Measurements from ENCODE around the gene DNAH14. TPM values are rescaled to one million over a fixed set of nuclear protein-coding genes. Genes with fewer than 3 reads are reported as not detected.

Gene DNAH14
- total RNA-seq, 1 experiment from 2014 or later, result 39.7 TPM

GRCh38 chr1:225319871-225320270, 390.4 kb downstream of the DNAH14 start:
- Histone ChIP-seq H3K18ac (ENCODE audit: insufficient read length, low read depth, low read length) (no peak overlapping the region), H3K27ac (ENCODE audit: insufficient read length, low read depth, low read length) (no peak overlapping the region), H3K79me1 (ENCODE audit: insufficient read depth, low read depth, low read length, poor library complexity, severe bottlenecking) (no peaks in the 10 kb centered on the region), H2BK20ac (ENCODE audit: low read depth, low read length, poor library complexity, severe bottlenecking) (no peak overlapping the region), H2BK120ac (ENCODE audit: low read depth, low read length, poor library complexity, severe bottlenecking) (no peak overlapping the region), H2BK5ac (ENCODE audit: insufficient read length, low read length) (no peak overlapping the region), H2AFZ (ENCODE audit: low read length) (no peak overlapping the region), H3K4me1 (ENCODE audit: insufficient read depth, low read length) (no peaks in the 10 kb centered on the region), H3K56ac (ENCODE audit: insufficient read length, low read depth, low read length) (no peak overlapping the region), H4K8ac (replicated peaks; ENCODE audit: insufficient read length, low read depth, low read length) (no peak overlapping the region), H4K91ac (ENCODE audit: insufficient read length, low read depth, low read length) (no peak overlapping the region), H3K4me2 (ENCODE audit: insufficient read depth, insufficient read length, low read length) (no peak overlapping the region), H3K9me3 (ENCODE audit: control insufficient read depth, low read depth, low read length) (no peaks in the 10 kb centered on the region), H3K14ac (ENCODE audit: insufficient read depth, low read length) (no peak overlapping the region), H2AK5ac (ENCODE audit: insufficient read length, low read length) (no peak overlapping the region), H3K23ac (ENCODE audit: insufficient read length, low read depth, low read length) (no peak overlapping the region), H4K5ac (ENCODE audit: insufficient read length, low read depth, low read length) (no peak overlapping the region), H3T11ph (ENCODE audit: low read length) (no peak overlapping the region), H3K79me2 (ENCODE audit: insufficient read depth, low read length) (no peaks in the 10 kb centered on the region), H3K23me2 (ENCODE audit: insufficient read length, low read depth, low read length, poor library complexity, severe bottlenecking) (no peaks in the 10 kb centered on the region), H3K9ac (ENCODE audit: extremely low read depth, insufficient read length, low read length) (no peak overlapping the region), H2BK15ac (ENCODE audit: low read depth, low read length) (no peak overlapping the region), H4K20me1 (ENCODE audit: control insufficient read depth, insufficient read depth, insufficient read length) (no peaks in the 10 kb centered on the region), H2BK12ac (ENCODE audit: insufficient read length, low read depth, low read length) (no peak overlapping the region), H3K4ac (ENCODE audit: low read depth, low read length) (no peak overlapping the region), H3K27me3 (ENCODE audit: insufficient read depth, low read length) (no peaks in the 10 kb centered on the region)
- H3K27me3 Mint-ChIP-seq (ENCODE audit: low read depth), result no peaks in the 10 kb centered on the region
- no peak overlapping the region for H3K4me3 Mint-ChIP-seq
- H3K27ac Mint-ChIP-seq, result no peak overlapping the region
- 0 out of 4 replicates have a peak, but pooled peaks cover 0 to 3% of the 10 kb centered on the region in 2 experiments for H3K4me1 Mint-ChIP-seq
- TF ChIP-seq, protein P1, sequence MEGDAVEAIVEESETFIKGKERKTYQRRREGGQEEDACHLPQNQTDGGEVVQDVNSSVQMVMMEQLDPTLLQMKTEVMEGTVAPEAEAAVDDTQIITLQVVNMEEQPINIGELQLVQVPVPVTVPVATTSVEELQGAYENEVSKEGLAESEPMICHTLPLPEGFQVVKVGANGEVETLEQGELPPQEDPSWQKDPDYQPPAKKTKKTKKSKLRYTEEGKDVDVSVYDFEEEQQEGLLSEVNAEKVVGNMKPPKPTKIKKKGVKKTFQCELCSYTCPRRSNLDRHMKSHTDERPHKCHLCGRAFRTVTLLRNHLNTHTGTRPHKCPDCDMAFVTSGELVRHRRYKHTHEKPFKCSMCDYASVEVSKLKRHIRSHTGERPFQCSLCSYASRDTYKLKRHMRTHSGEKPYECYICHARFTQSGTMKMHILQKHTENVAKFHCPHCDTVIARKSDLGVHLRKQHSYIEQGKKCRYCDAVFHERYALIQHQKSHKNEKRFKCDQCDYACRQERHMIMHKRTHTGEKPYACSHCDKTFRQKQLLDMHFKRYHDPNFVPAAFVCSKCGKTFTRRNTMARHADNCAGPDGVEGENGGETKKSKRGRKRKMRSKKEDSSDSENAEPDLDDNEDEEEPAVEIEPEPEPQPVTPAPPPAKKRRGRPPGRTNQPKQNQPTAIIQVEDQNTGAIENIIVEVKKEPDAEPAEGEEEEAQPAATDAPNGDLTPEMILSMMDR (conservative IDR thresholded peaks at IDR 0.05), result no peak
- H3K36me3 Mint-ChIP-seq (ENCODE audit: insufficient read depth in 1 of 3, low read depth in 3 of 3), result peaks cover 0 to 5% (median 0%) of the 10 kb centered on the region in 3 experiments; a peak in 3 of 7 replicates
- no peak for DNase-seq
- H3K9me3 Mint-ChIP-seq, result peaks cover 0 to 2% of the 10 kb centered on the region in 2 experiments; a peak in 1 of 5 replicates
